Measurements from ENCODE around the gene CYP4Z1. TPM values are rescaled to one million over a fixed set of nuclear protein-coding genes. Genes with fewer than 3 reads are reported as not detected.
"Not testable (repeated sequence)": the region's sequence is repeated elsewhere in the genome, so short reads cannot be mapped to it uniquely, and the experiment has no call there.

The CYP4Z1 gene
- total RNA-seq, 2 donors from 2014 or later = 0.20 to 0.31 TPM

GRCh38 chr1:47089356-47089755, 22.3 kb downstream of the CYP4Z1 start:
- H3K27me3 ChIP-seq (ENCODE audit: control insufficient read depth, insufficient read depth, low read length, poor library complexity, severe bottlenecking); H3K4me3 ChIP-seq (ENCODE audit: low read length); H3K27me3 Mint-ChIP-seq (ENCODE audit: insufficient read depth); H3K27ac Mint-ChIP-seq; H3K36me3 ChIP-seq (ENCODE audit: control insufficient read depth, insufficient read depth, low read length); H3K36me3 Mint-ChIP-seq (ENCODE audit: low read depth); H3K9me3 ChIP-seq (ENCODE audit: control insufficient read depth, low read length); H3K4me1 Mint-ChIP-seq; H3K4me1 ChIP-seq (ENCODE audit: control insufficient read depth, insufficient read depth, low read length); H3K27ac ChIP-seq (ENCODE audit: low read depth, low read length); H3K4me3 Mint-ChIP-seq; H3K9ac ChIP-seq (ENCODE audit: extremely low read depth, low read length, poor library complexity, severe bottlenecking); H3K9me3 Mint-ChIP-seq: not testable (repeated sequence)
- TF ChIP-seq, protein P1, sequence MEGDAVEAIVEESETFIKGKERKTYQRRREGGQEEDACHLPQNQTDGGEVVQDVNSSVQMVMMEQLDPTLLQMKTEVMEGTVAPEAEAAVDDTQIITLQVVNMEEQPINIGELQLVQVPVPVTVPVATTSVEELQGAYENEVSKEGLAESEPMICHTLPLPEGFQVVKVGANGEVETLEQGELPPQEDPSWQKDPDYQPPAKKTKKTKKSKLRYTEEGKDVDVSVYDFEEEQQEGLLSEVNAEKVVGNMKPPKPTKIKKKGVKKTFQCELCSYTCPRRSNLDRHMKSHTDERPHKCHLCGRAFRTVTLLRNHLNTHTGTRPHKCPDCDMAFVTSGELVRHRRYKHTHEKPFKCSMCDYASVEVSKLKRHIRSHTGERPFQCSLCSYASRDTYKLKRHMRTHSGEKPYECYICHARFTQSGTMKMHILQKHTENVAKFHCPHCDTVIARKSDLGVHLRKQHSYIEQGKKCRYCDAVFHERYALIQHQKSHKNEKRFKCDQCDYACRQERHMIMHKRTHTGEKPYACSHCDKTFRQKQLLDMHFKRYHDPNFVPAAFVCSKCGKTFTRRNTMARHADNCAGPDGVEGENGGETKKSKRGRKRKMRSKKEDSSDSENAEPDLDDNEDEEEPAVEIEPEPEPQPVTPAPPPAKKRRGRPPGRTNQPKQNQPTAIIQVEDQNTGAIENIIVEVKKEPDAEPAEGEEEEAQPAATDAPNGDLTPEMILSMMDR (conservative IDR thresholded peaks at IDR 0.05) = peak; percentile 77
- DNase-seq = peak; percentile 62
- WGBS, 2 experiments (ENCODE audit: insufficient coverage in 1 of 2, insufficient read length in 1 of 2) = 0% methylated on average over 2 of the region's 3 CpGs

DNA sequence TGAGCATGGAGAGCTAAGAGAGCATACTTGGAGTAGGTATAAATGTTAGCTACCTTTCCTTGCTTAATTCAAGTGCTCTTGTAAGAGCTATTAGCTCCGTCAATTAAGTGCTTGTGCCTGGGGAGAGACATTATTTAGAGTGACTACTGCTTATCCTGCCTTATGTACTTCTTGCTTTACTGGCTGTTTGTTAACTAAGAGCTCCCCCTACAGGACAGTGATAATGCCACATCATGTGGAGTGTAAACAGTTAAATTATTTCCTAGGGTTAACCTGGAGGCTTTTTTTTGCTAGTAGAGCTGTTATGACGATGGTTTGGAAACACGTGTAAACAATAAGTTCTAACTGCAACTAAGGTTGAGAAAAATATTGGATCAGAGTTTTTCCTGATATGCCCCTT, 24.4 kb downstream of the CYP4Z1 start:
- not testable (repeated sequence) for H3K27me3 Mint-ChIP-seq (ENCODE audit: insufficient read depth); H3K36me3 ChIP-seq (ENCODE audit: control insufficient read depth, insufficient read depth, low read length); H3K9me3 ChIP-seq (ENCODE audit: control insufficient read depth, low read length); H3K27ac ChIP-seq (ENCODE audit: low read depth, low read length); H3K27me3 ChIP-seq (ENCODE audit: control insufficient read depth, insufficient read depth, low read length, poor library complexity, severe bottlenecking); H3K27ac Mint-ChIP-seq; H3K9ac ChIP-seq (ENCODE audit: extremely low read depth, low read length, poor library complexity, severe bottlenecking); H3K4me3 Mint-ChIP-seq; H3K4me1 ChIP-seq (ENCODE audit: control insufficient read depth, insufficient read depth, low read length); DNase-seq; H3K9me3 Mint-ChIP-seq; H3K4me1 Mint-ChIP-seq; H3K36me3 Mint-ChIP-seq (ENCODE audit: low read depth); H3K4me3 ChIP-seq (ENCODE audit: low read length)
- TF ChIP-seq, protein P1 (conservative IDR thresholded peaks at IDR 0.05) = peak; percentile 72
- 43% methylated on average over 3 of the region's 3 CpGs; no CpG with 5 or more reads in 1 of the 2 experiments for WGBS, 2 experiments (ENCODE audit: insufficient coverage in 1 of 2, insufficient read length in 1 of 2)

GRCh38 chr1:47104816-47105215, 37.8 kb downstream of the CYP4Z1 start:
- H3K4me3 Mint-ChIP-seq = no peak overlapping the region
- H3K9ac ChIP-seq (ENCODE audit: extremely low read depth, low read length, poor library complexity, severe bottlenecking) = no peak overlapping the region
- H3K36me3 Mint-ChIP-seq (ENCODE audit: low read depth) = no peaks in the 10 kb centered on the region
- H3K27ac ChIP-seq (ENCODE audit: low read depth, low read length) = no peak overlapping the region
- H3K9me3 ChIP-seq (ENCODE audit: control insufficient read depth, low read length) = peaks cover 6% of the 10 kb centered on the region
- H3K27me3 ChIP-seq (ENCODE audit: control insufficient read depth, insufficient read depth, low read length, poor library complexity, severe bottlenecking) = no peaks in the 10 kb centered on the region
- DNase-seq = no peak
- H3K27ac Mint-ChIP-seq = no peak overlapping the region
- H3K4me1 Mint-ChIP-seq = no peaks in the 10 kb centered on the region
- H3K4me1 ChIP-seq (ENCODE audit: control insufficient read depth, insufficient read depth, low read length) = no peaks in the 10 kb centered on the region
- peaks cover 1% of the 10 kb centered on the region for H3K9me3 Mint-ChIP-seq
- 73 to 93% methylated on average over 3 of the region's 3 CpGs for WGBS, 2 experiments (ENCODE audit: insufficient coverage in 1 of 2, insufficient read length in 1 of 2)
- no peaks in the 10 kb centered on the region for H3K36me3 ChIP-seq (ENCODE audit: control insufficient read depth, insufficient read depth, low read length)
- TF ChIP-seq, protein P1 (conservative IDR thresholded peaks at IDR 0.05) = no peak
- H3K4me3 ChIP-seq (ENCODE audit: low read length) = no peak overlapping the region
- H3K27me3 Mint-ChIP-seq (ENCODE audit: insufficient read depth) = peaks cover 2% of the 10 kb centered on the region

Data from endodermal cell (in vitro differentiated cells).